CD4-positive, alpha-beta T cell treated with Interleukin-12 subunit alpha and Interleukin-12 subunit beta, for 1 hour (primary cell): ENCODE measurements around the gene UBALD1.

ENCODE experiments used
- DNase-seq: peaks from one replicate; pipeline ENCODE4 v3.0.0-alpha.2; 2020

Gene UBALD1

DNA sequence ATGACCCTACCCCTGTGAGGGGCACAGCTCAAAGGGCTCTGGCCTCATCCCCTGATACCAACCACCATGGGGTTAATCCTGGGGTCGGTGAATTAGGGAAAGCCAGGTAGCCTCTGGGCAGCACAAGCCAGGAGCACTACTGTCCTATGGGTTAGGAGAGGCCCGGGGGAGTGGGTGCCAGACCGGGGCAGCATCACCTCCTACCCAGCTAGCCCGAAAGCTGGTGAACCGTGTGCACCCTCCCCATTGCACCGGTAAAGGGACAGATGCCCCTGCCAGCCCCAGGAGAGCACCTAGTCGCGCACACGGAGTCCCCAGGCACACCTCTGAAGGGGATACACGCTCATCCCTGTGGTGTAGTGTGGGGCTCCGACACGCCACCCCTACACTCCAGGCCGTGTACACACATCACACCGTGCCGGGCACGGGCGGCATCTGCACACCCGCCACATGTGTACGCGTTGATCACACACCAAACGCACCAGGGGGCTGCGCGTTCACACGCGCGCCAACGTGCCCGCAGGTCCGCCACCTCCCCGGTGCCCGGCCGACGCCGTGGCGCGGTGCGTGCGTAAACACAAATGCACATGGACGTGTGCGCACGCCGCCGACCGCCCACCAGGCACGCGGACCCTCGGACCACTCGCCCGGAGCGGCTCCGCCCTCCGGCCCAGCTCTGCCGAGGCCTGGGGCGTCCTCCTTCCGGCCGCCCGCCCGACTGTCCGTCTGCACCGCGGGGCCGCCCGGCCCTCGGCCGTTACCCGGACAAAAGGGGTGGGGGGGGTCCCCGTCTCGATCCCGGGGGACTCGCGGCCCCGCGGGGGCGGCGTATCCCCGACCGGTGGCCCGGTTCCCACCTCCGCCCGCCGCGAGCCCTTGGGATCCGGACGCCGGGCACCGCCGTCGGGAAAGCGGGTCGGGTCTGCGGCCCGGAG, 785 bp downstream of the UBALD1 start:
- peak; percentile 35 for DNase-seq

DNA sequence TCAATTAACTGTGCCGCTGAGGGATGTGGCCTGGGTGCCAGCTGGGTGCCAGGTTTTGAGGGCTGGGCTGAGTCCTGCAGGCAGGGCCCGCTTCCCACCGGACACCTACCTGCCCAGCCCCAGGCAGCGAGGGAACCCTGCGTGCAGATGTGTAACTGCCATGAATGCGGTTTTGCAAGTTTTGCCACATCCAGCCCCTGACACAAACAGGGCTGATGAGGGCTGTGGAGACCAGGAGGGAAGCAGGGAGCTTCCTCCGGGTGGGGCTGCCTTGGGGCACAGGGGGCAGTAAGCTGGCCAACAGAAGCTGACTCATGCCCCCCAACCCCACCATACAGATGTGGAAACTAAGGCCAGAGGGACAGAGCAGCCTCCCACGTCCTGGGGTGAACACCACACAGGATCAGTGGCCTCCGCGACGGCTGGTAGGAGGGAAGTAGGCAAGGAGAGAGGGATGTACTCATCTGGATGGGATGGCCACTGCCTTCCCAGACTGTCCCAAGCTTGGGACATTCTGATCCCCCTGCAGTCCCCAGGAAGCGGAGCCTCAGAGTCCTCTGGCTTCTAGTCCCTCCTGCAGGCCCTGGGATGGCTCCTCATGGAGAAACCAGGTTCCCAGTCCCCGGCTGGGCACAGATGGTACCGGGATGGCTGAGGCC, 1.6 kb downstream of the UBALD1 start:
- DNase-seq = no peak

DNA sequence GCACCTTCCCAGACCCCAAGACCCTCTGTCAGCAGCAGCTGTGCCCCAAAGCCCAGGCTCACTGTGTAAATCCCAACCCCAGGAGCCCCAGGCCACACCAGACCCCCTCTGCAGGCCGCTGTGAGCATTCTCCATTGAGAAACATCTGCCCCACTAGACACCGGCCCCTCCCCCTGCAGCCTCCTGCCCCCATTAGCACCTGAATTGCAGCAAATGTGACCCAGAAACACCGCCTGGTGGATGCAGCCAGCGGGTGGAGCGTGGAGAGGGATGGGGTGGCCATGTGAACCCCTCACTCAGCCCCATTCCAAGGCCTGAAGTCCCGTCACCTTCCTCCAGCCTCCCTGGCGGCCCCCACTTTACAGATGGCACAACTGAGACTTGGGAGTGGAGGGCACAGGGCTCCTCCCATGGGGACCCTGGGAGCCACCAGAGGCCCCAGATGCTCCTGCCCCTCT, 2.2 kb downstream of the UBALD1 start:
- DNase-seq = no peak

DNA sequence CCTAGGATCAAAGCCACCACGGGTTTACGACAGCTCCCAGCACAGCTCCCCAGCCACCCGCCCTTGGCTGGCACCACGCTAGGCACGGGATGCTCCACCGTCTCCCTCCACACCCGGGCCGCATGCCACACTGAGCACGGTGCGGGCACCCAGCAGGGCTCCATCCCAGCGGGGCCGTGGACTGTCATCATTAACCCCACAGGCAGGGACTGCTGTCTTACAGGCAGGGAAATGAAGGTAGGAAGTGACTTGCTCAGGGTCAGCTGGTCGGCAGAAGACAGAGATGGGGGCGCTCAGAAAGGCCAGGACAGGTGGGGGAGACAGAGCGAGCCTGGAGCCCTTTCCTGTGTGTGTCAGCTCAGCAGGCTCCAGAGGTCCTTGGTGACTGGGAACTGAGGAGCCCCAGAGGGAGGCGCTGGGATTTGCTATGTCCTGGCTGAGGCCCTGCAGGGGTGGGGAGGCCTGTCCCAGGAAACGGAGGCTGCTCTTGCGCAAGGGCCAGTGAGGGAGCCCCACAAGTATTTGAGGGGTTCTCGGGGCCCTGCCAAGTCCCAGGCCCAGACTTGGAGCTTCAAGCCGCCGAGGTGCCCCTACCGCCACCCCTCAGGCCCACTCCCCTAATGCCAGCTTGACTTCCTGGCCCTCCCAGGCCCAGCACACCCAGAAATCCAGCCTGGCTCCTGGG, 3.2 kb downstream of the UBALD1 start:
- DNase-seq = no peak

DNA sequence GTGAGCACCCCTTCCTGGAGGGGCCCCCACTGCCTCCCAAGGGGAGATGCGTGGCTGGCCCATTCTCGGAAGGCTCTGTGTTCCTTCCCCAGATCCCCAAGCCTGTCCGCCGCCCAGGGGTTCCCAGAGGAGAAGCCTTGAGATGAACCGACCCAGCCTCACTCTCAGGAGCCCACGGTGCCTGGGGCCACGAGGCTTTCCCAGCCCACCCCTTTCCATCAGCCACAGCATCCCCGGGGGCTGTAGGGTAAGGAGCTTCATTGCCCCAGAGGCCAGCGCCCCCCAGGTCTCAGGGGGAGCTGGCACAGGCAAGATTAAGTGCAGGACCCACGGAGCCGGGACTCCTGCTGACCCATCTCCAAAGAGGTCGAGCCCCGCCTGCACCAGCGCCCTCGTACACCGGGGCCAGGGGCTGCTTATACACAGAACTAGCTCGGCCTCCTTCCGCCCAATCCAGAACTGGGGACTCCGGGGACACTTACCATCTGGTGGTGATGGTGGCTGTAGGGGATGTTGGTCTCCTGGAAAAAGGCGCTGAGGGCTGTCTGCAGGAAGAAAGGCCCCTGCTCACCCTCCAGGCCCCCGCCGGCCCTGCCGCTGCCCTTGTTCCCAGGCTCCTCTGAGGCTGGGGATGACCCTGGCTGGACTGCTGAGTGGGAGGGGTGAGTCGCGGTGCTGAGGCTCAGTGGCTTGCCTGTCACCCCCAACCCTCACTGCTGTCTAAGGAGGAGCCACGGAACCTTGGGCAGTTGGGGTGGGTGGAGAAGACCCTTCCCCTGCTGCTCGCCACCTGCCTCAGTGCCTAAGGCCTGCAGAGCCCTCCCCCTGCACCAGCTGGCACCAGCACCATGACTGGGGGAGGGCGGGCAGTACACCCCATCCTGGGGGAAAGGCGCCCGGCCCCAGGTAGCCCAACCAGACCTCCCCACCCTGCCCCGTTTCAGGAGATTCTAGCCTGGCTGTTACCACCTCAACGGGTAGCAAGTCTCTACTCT, 4.4 kb downstream of the UBALD1 start:
- DNase-seq = no peak

DNA sequence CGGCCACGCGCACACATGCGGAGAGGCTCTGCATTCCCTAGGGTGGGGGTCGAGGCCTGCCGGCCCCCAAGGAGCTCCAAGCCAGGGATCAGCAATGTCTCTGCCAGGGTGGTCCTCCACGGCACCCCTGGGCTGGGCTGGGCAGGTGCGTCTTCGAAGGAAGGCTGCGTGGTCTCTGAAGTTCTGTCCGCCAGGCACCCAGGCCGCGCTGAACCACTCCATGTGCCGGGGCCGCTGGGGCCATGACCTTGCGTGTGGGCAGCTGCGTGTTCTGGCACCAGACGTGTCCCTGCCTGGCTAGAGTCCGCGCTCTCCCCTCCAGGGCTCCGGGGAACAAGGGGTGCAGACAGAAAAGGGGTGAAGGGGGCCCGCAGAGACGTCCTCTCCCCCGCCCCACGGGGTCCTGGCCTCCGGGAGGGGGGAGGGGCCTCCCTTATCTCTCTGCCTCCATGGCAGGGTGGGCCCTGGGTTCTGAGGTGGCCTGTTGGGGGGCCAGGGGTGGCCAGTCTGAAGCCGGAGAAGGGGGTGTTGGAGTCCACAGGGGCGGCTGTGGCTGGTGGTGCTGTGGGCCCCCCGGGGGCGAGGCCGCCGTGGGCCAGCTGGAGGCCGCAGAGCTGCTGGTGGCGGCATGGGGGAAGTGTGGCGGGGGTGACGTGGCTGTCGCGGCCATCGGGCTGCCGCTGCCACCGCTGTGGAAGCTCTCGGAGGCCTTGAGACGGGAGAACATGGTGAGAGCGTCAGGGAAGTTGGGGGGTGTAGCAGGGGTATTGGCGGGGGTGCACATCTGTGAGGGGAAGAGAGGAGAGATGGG, 5.3 kb downstream of the UBALD1 start:
- no peak for DNase-seq

DNA sequence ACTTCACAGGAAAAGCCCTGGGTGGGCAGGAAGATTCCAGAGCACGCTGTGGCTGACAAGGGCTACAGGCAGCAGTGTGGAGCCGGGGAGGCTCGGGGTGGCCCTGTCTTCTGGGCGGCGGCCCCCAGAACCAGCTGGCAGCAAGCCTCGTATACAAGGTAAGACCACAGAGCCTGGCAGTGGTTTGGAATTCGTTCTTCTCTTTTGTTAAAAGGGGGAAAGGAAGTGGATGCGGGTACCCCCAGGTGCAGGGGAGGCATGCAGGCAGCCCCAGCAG, 6.0 kb downstream of the UBALD1 start:
- no peak for DNase-seq

DNA sequence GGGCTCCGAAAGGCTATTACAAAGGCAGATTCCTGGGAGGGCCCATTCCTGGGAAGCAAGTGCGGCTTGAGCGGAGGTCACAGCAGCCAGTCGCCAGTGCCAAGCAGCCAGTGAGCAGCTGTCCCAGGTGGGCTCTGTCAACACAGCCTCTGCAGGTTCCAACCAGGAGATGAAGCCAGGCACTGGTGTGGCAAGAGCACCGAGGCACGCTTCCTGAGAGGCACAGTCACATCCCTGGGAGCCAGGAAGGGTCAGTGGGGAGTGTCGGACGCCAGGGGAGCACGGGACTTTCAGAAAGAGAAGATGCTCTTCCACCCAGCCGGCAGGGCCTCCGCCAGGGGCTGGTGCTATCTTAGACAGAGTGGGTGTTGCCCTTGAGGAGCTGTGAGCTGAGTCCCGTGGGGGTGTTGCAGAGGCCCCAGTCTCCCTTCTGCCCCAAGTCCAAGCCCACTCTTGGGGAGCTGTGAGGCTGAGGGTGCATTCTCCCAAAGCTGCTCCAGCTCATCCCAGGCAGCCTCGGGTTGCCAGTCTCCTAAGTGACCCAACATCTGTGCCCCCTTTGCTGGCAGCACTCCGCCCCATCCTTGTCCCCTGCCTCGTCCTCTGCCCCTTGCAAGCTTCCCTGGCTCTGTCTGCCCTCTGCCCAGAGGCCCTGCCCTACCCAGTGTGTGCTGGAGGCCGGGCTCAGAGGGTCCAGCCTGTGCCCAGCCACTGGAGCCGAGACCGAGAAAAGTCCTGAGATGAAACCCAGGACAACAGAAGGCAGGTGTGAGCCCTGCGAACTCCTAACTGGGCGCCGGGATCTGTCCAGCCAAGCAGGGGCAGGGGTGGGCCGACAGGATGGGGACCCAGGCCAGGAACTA, 6.6 kb downstream of the UBALD1 start:
- DNase-seq = no peak

DNA sequence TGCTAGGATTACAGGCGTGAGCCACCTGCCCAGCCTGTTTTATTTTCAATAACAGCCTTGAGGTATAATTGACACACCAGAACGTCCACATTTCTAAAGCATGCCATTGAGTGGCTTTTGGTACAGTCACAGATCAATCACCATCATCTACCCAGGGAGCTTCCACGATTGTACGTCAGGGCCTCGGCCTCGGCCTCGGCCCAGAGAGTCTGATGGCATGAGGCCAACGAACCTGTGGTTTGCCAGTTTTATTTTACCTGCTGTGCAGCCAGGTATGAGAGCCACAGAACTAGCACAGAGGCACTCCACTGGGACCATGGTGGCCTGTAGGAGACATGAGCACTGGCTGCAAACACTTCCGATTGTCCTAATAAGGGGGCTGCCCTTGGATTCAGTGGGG, 8.3 kb downstream of the UBALD1 start:
- DNase-seq = no peak

DNA sequence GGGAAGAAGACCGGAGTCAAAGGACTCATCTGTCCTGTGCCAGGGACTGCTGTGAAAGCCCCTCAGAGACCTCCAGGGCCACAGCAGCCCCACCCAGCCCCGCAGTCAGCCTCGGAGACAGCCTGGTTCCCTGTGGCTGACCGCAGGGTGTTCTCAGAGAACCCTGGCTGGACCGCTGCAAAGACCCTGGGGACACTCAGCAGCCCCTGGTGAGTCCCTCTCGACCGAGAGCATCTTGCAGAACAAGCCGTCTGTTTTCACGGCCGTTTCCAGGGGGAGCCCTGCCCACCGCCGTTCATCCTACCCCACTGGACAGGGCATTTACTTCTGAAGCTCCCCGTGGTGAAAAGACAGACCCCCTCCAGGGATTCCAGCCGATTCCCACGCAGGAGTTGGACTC, 10.3 kb downstream of the UBALD1 start:
- DNase-seq = no peak

DNA sequence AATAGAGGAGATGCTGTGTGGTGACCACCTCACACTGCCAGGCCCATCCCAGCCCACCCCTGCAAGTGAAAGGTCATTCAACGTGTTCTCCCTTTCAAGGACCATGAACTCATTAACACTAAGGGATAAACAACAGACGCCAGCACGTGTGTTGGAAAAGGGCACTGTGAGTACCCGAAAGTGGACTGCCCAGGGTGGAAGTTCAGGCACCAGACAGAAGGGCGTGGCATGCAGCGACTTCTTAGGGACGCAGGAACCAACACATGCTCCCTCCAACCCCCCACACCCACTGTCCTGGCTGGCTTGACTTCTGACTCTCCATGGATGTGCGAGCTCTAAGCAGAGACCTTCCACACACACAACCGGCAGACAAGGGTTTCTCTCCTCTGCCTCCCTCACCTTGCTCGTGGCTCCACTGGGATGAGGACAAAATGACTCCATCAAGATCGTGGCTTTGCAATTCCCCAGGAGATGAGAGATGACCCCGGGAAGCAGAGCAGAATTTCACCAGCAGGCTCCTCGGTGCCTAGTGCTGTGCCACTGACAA, 11.0 kb downstream of the UBALD1 start:
- DNase-seq = no peak

DNA sequence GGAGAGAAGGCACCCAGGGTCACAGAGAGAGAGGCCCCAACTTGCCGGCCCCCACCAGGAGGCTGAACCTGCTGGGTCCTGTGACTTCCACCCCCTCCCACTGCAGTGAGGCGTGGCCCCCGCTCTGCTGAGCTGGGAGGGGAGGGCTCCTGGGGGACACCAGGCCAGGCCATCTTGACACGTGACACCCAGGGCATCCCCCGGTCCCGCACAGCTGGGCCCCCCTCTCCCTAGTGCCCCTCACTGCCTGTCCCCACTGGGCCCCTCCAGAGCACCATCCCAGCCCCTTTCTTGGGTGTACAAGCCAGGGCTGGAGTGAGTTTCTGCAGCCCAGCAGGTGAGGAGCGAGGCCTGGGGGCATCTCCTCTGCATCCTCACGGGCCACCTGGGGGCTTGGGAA, 12.4 kb downstream of the UBALD1 start:
- no peak for DNase-seq

DNA sequence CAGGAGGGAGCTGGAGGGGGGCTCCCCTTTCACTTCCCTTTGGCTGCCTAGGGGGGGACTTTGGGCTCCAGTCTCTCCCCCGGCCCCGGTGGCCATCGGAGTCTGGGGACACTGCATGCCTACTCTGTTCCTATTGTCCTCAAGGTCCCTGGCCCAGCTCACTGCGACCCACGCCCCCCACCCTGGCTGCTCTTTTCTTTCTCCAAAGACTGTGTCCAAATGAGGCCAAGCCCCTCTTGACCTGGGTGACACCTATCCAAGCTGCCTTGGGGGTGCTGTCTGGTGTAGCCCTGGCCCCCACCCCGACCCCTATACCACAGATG, 12.9 kb downstream of the UBALD1 start:
- DNase-seq = no peak

DNA sequence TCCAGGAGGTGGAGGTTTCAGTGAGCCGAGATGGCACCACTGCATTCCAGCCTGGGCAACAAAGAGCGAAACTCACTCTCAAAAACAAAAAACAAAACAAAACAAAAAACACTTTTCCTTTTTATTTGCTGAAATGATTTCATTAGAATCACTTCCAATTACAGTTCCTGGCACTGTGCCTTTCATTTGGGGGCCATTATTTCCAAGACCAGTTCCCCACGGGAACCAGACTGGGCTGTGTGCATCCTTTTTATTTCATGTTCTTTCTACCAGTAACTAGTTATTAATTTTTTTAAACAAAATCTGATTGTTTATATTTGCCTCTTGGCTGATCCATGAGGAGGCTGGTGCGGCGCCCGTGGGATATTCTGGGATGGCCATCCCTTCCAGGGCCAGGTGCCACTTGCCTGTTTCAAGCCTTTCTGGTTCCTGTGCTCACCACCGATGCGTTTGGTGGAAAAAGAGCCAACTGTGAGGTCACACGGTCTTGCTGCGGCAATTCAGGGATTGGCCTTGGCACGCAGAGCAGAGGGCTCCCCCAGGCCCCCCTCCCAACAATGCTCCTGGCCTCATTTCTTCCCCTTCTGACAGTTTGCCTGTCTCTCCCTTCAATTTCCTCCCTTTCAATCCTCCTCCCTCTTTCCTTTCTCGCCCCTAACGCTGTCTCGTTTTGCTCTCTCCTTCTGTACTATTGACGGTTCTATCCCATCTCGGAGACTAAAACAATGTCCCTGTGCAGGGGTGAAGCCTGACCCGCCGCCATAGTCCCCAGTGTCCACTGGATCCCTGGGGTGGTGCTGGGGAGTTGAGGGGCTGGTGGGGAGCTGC, 13.4 kb downstream of the UBALD1 start:
- DNase-seq = no peak

DNA sequence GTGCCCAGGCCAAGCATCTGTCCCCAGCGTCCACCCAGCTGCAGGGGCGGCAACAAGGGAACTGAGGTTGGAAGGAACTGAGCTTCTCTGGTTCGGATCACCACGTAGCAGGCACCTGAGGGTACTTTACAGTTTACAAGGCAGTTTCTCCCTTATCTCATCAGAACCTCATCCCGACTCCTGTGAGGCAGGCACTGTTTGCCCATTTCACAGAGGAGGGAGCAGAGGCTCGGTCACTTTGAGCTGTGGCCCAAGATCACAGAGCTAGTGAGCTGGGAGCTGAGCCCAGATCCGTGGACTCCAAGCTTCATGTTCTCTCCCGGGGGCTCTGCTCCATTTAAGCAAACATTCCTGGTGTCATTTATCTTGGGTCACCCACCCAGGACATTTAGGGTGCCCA, 15.1 kb downstream of the UBALD1 start:
- no peak for DNase-seq

DNA sequence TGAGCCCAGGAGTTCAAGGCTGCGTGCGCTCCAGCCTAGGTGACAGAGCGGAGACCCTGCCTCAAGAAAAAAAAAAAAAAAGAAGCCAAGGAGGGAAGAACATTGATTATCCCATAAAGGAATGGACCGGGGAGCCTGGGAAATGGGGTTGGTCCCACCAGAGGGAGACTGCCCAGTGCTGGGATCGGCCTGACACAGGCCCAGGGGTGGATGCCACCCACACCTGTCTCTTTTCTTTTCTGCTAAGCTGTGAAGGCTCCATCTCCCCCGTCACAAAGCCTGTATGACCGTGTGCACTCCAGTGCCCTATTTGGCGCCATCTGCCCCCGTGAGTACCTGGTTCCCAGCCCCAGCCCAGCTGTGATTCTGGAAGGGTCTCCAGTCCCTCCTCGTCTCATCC, 15.7 kb downstream of the UBALD1 start:
- no peak for DNase-seq

DNA sequence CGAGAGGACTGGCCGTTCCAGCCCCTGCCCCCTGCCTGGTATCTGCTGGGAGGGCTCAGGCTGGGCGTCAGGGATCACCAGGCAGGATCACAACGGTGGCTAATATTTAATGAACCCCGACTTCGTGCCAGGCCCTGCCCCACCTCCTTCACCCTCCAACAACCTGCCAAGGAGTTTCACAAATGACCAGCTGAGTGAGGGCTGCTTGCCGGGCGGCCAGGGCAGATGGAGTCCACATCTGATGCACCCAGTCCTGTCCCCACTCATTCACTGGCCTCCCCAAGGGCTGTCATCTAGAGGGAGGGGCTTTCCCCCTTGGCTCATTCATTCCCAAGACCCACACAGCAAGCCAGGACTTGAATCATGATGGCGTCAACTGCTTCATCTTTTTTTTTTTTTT, 17.5 kb downstream of the UBALD1 start:
- no peak for DNase-seq

DNA sequence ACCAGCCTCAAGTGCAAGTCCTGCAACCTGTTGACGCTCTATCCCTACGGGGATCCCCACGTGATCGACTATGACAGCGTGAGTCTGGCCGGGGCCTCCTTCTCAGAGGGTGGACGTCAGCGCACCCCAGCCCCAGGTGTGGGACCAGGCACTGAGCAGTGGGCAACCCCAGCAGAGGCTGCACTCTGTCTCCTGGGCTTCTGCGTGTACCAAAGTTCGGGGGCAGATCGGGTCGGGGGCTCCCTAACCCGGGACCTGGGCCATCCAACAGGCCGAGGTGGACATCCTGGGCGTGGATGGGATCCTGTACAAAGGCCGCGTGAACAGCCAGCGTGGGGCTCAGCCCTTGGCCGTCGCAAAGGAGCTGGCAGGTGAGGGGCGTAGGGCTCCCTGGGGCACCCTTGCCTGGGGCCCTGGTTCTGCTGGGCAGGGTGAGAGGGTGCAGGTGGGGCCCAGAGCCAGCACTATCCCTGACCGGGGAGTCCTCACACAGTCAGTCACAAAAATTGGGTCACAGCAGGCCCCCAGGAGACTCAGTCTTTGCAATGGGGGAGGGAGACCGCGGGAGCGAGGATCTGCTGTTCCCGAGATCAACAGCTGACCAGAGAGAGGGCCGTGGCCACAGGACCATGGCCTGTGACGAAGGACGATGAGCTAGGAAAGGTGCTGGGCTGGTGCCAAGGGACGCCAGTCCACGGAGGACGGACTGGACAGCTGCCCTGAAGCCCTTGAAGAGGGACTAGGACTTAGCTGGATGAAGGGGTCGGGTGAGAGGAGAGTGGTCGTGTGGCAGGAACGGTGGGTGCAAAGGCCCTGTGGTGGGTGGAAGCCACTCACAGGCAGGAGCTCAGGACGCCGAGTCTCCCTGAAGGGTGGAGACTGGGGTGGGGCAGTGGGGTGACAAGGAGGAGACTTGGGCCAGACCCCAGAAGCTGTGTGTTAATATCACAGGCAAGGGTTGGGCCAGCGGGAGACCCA, 20.0 kb downstream of the UBALD1 start:
- DNase-seq = no peak

DNA sequence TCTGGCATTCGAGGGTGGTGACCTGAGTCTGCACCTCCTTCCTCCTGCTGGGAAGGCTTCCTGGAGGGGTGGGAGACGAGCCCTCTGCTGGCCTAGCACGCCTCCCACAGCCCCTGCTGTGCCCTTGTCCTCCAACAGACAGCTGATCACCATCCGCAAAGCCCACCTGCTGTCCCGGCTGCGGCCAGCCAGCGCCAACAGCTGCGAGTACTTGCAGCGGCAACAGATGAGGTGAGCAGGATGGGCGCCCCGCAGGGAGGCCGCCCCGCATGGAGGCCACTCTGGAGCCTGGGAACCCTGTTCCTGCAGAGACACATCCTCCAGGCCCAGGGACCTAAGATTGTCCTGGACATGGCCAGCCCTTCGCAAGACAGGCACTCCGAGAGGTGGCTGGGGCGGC, 21.6 kb downstream of the UBALD1 start:
- no peak for DNase-seq
